CD1c-positive myeloid dendritic cell (primary cell): Measurements from ENCODE around the gene CCDC63.

ENCODE experiments used
- DNase-seq: peaks from one replicate; pipeline ENCODE4 v3.0.0-alpha.2; 2016; ENCODE audit errors: extremely low spot score

CCDC63 gene

GRCh38 chr12:110885152-110885840 lies 38.5 kb downstream of the CCDC63 start:
- no peak for DNase-seq

- no peak for DNase-seq
These were observed 41.6 kb downstream of the CCDC63 start for GRCh38 chr12:110888256-110888991.

DNA sequence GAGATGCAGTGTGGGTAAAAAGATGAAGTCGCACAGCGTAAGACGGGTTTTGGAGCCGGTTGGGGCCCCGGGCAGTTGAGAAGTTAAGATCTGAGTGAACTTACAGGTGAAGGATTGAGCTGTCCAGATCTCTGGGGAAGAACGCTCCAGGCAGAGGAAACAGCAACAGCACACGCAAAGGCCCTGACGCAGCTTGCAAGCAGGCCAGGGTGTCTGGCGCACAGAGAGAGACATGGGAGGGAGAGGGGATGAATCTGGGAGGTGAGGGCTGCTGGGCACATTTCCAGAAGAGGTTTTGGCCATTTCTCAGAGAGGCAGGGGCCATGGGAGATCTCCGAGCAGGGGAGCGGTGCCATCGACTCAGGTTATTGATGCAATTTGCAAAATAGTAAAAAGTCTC lies 42.6 kb downstream of the CCDC63 start:
- no peak for DNase-seq

- no peak for DNase-seq
These were observed 47.2 kb downstream of the CCDC63 start for GRCh38 chr12:110893956-110894355.

GRCh38 chr12:110896559-110896958 lies 49.8 kb downstream of the CCDC63 start:
- DNase-seq, result no peak

DNA sequence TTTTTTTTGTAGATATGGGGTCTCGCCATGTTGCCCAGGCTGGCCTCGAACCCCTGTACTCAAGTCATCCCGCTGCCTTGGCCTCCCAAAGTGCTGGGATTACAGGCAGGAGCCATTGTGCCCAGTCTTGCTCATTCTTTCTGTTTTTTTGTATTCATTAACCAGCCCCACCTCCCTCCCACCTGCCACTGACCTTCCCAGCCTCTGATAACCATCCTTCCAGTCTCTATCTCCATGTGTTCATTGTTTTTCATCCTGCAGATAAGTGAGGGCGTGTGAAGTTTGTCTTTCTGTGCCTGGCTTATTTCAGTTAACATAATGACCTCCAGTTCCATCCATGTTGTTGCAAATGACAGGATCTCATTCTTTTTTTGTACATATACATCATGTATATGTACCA lies 54.6 kb downstream of the CCDC63 start:
- no peak for DNase-seq

GRCh38 chr12:110903511-110903910 lies 56.7 kb downstream of the CCDC63 start:
- no peak for DNase-seq

DNA sequence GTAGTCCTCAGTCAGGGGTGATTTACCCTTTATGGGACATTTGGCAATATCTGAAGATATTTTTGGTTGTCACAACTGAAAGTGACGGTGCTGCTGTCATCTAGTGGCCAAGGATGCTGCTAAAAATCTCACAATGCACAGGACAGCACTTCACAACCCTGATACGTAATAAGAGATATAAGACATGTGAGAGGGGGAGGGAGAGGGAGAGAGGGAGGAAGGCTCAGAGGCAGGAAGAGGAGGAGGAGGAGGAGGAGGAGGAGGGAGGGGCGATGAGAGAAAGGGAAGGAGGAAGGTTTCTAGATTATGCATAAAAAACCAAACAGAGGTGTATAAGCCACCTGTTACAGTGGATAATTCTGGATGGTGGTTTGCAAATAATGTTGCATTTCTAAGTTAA lies 59.3 kb downstream of the CCDC63 start:
- DNase-seq, result peak; percentile 12

- DNase-seq, result no peak
These were observed 59.7 kb downstream of the CCDC63 start for GRCh38 chr12:110906516-110906915.

- DNase-seq, result no peak
These were observed 60.2 kb downstream of the CCDC63 start for GRCh38 chr12:110906985-110907384.

DNA sequence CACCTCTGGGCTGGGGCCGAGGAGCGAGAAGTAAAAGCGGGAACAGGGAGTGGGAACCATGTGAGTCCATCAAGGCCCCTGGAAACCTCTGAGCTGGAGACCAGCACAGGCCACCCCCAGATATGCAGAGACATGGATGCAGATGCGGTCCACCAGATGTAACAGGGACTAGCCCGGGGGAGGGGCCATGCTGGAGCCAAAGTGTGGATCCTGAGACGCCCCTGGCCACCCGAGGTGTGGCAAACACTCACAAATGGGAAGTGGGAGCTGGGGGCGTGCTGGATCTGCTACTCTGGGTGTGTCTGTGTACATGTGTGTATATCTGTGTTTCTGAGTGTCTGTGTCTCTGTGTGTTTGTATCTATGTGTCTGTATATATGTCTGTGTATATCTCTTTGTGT lies 60.8 kb downstream of the CCDC63 start:
- DNase-seq, result peak; percentile 23

- DNase-seq, result no peak
These were observed 61.8 kb downstream of the CCDC63 start for GRCh38 chr12:110908377-110909152.

DNA sequence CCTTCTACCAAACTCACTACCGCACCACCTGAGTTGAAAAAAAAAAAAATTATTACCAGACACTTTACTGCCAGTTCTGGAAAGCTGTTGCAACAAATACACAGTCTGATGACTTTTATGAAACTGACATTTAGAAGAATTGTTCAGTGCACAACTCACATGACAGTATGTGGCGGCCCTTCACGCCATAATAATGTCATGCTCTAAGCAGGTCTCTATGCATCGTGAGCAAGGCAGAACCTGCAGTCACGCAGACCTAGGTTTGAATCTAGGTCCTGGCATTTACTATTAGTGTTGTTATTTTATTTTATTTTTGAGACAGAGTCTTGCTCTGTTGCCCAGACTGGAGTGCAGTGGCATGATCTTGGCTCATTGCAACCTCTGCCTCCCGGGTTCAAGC lies 65.5 kb downstream of the CCDC63 start:
- DNase-seq, result no peak

DNA sequence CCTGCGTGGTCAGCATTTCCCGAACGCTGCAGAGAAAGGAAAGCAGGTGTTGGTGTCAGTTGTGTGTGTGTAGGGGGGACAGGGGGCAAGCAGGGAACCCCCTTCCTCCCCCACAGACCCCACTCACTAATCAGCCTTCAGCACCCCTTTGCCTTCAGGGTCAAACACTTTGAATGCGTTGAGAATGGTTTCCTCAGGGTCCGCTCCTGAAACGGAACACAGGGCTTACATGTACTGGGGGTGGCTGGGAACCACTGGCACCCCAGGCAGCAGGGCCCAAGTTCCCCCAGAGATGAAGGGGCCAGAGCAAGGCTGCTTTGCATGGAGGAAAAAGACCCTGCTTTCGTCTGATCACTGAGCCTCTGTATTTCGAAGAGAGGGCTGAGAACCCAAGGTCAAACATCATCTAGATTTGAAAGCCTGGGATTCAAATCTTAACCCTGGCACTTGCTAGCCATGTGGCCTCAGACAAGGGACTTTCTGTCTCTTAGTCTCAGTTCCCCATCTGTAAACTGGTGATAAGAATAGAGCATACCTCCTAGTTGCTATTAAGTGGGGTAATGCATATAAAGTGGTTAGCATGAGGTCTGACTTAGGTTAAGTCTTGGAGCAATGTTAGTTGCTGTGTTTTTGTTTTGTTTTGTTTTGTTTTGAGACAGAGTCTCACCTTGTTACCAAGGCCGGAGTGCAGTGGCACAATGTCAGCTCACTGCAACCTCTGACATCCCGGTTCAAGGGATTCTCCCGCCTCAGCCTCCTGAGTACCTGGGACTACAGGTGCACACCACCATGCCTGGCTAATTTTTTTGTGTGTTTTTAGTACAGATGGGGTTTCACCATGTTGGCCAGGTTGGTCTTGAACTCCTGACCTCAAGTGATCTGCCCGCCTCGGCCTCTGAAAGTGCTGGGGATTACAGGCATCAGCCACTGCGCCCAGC lies 66.6 kb downstream of the CCDC63 start:
- peak; percentile 51 for DNase-seq

GRCh38 chr12:110916295-110916875 lies 69.6 kb downstream of the CCDC63 start:
- no peak for DNase-seq

DNA sequence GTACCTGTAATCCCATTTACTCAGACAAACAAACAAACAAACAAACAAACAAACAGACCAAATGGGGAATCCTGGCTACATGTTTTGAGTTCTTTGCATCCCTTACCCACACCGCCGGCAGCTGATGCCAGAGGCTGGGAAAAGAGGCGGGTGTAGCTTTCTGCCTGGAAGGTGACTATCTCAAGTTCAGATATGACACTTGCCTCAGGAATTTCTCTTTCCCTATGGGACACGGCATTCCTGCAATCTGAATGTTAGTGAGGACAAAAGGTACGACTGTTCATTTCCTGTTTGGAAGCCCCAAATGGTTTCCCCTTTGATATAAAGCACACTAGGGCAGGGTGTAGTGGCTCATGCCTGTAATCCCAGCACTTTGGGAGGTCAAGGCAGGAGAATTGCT lies 70.7 kb downstream of the CCDC63 start:
- no peak for DNase-seq

- no peak for DNase-seq
These were observed 71.2 kb downstream of the CCDC63 start for GRCh38 chr12:110917961-110918360.

DNA sequence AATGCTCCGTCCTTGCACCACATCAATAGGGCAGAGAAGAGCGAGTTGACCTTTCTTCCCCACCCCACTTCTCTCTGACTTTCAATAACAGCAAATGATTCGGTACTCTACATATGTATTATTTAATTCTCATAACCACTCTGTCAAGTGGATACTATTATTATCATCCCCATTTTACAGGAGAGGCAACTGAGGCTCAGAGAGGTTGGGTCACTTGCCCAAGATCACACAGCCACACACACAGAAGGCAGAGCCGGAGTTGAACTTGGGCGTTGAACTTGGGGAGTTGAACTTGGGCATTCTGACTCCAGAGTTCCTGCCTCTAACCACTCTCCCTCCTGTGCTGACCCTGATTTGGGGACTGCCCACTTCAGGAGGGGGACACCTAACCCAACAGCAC lies 72.9 kb downstream of the CCDC63 start:
- no peak for DNase-seq

- no peak for DNase-seq
These were observed 73.6 kb downstream of the CCDC63 start, which contains the start of gene MYL2 for GRCh38 chr12:110920324-110920910. Gene MYL2, minus strand, starts transcription at chr12:110920579. Its CDS starts 50 bp downstream, at chr12:110920529.

DNA sequence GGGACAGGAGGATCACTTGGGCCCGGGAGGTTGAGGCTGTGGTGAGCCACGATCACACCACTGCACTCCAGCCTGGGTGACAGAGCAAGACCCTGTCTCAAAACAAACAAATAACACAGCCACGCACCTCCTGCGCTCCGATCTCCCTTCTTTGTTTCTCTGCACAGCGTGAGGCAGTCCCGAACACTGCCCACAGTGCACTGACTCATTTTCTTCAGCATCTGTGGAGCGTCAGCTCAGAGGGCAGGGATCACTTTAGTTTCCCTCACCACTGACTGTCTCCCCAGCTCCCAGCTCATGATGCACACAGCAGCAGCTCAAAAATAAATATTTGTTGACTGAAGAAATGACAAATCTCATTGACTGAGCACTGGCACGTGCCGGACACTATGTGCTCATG lies 74.5 kb downstream of the CCDC63 start:
- no peak for DNase-seq

GRCh38 chr12:110922652-110923051 lies 75.9 kb downstream of the CCDC63 start:
- no peak for DNase-seq
